Muscle layer of duodenum (tissue), 2 donors: ENCODE data around the gene ZNF546.
A peak's percentile ranks its signal among the peaks of the same experiment; 100 is the strongest.
"Not testable (repeated sequence)": the region's sequence is repeated elsewhere in the genome, so short reads cannot be mapped to it uniquely, and the experiment has no call there.

Experiments used
- H3K27ac ChIP-seq: one replicate; pipeline ENCODE4 v1.7.0; 2013; ENCODE audit warnings: mild to moderate bottlenecking, low read length
- H3K27me3 ChIP-seq: one replicate; pipeline ENCODE4 v1.7.0; 2013; ENCODE audit warnings: low read depth, mild to moderate bottlenecking, control low read depth, low read length
- H3K36me3 ChIP-seq, 2 donors: one replicate each; pipeline ENCODE4 v1.7.0; 2013; ENCODE audit warnings: low read length in 2 of 2, control low read depth in 1 of 2, mild to moderate bottlenecking in 1 of 2; ENCODE audit not compliant: insufficient read depth in 2 of 2, control insufficient read depth in 1 of 2
- H3K4me1 ChIP-seq, 2 donors: one replicate each; pipeline ENCODE4 v1.7.0; 2013; ENCODE audit warnings: low read length in 2 of 2, mild to moderate bottlenecking in 2 of 2, control low read depth in 1 of 2, moderate library complexity in 1 of 2; ENCODE audit not compliant: insufficient read depth in 2 of 2, control insufficient read depth in 1 of 2
- H3K4me3 ChIP-seq, 2 donors: one replicate each; pipeline ENCODE4 v1.7.0; 2013; ENCODE audit warnings: low read length in 2 of 2, low read depth in 1 of 2, mild to moderate bottlenecking in 1 of 2
- H3K9me3 ChIP-seq, 2 donors: one replicate each; pipeline ENCODE4 v1.7.0; 2013; ENCODE audit warnings: low read length in 2 of 2, control low read depth in 1 of 2, mild to moderate bottlenecking in 1 of 2; ENCODE audit not compliant: control insufficient read depth in 1 of 2
- donor health status: healthy.

The ZNF546 gene

GRCh38 chr19:39996811-39997637 is at the start of gene ZNF546:
Gene ZNF546 (plus strand): TSS chr19:39997060. CDS start chr19:39998327, 1,267 bp downstream.
- Histone ChIP-seq H3K4me3 (peak within 1 kb of the TSS; percentile 83 to 95), H3K9me3 (no peaks in the 10 kb centered on the region), H3K27ac (peak within 1 kb of the TSS; percentile 93), H3K36me3 (peaks cover 0 to 3% of the 10 kb centered on the region in 2 donors), H3K27me3 (no peaks in the 10 kb centered on the region), H3K4me1 (peaks cover 0 to 4% of the 10 kb centered on the region in 2 donors)

- Histone ChIP-seq H3K36me3 (no peaks in the 10 kb centered on the region), H3K27ac (no peak overlapping the region), H3K9me3 (no peaks in the 10 kb centered on the region), H3K4me1 (no peaks in the 10 kb centered on the region), H3K4me3 (no peak overlapping the region), H3K27me3 (no peaks in the 10 kb centered on the region)
These were observed 47.7 kb upstream of the ZNF546 start for GRCh38 chr19:39949026-39949747.

GRCh38 chr19:39951065-39951650 is 45.7 kb upstream of the ZNF546 start:
- no peaks in the 10 kb centered on the region for H3K9me3 ChIP-seq
- H3K27ac ChIP-seq: no peak overlapping the region
- H3K27me3 ChIP-seq: no peaks in the 10 kb centered on the region
- H3K4me3 ChIP-seq: no peak overlapping the region
- no peaks in the 10 kb centered on the region for H3K4me1 ChIP-seq
- no peaks in the 10 kb centered on the region for H3K36me3 ChIP-seq

- Histone ChIP-seq H3K27ac (no peak overlapping the region), H3K4me3 (no peak overlapping the region), H3K4me1 (no peaks in the 10 kb centered on the region), H3K9me3 (no peaks in the 10 kb centered on the region), H3K36me3 (no peaks in the 10 kb centered on the region), H3K27me3 (no peaks in the 10 kb centered on the region)
These were observed 45.2 kb upstream of the ZNF546 start for GRCh38 chr19:39951686-39952085.

- Histone ChIP-seq H3K27me3 (no peaks in the 10 kb centered on the region), H3K36me3 (no peaks in the 10 kb centered on the region), H3K27ac (no peak overlapping the region), H3K4me1 (no peaks in the 10 kb centered on the region), H3K9me3 (no peaks in the 10 kb centered on the region), H3K4me3 (no peak overlapping the region)
These were observed 42.9 kb upstream of the ZNF546 start for GRCh38 chr19:39953915-39954314.

GRCh38 chr19:39957886-39958285 is 39.0 kb upstream of the ZNF546 start:
- not testable (repeated sequence) for H3K9me3 ChIP-seq, H3K4me3 ChIP-seq, H3K27ac ChIP-seq, H3K36me3 ChIP-seq, H3K27me3 ChIP-seq, H3K4me1 ChIP-seq

GRCh38 chr19:39958942-39959341 is 37.9 kb upstream of the ZNF546 start:
- H3K27ac ChIP-seq, H3K4me3 ChIP-seq, H3K9me3 ChIP-seq, H3K4me1 ChIP-seq, H3K27me3 ChIP-seq, H3K36me3 ChIP-seq: not testable (repeated sequence)

GRCh38 chr19:39959407-39959806 is 37.5 kb upstream of the ZNF546 start:
- not testable (repeated sequence) for H3K4me3 ChIP-seq, H3K27me3 ChIP-seq, H3K4me1 ChIP-seq, H3K27ac ChIP-seq, H3K9me3 ChIP-seq, H3K36me3 ChIP-seq

- H3K27me3 ChIP-seq: no peaks in the 10 kb centered on the region
These were observed 33.0 kb upstream of the ZNF546 start for GRCh38 chr19:39963898-39964297.

GRCh38 chr19:39966617-39967016 is 30.2 kb upstream of the ZNF546 start:
- Histone ChIP-seq H3K9me3 (no peaks in the 10 kb centered on the region), H3K27me3 (no peaks in the 10 kb centered on the region), H3K27ac (no peak overlapping the region), H3K36me3 (no peaks in the 10 kb centered on the region), H3K4me1 (peaks cover under 1 to 2% of the 10 kb centered on the region in 2 donors), H3K4me3 (no peak overlapping the region)

More at GRCh38 chr19:39963898-39964297, 33.0 kb upstream of the ZNF546 start:
- Histone ChIP-seq H3K36me3 (no peaks in the 10 kb centered on the region), H3K4me3 (no peak overlapping the region), H3K27ac (no peak overlapping the region), H3K9me3 (no peaks in the 10 kb centered on the region), H3K4me1 (no peaks in the 10 kb centered on the region)

GRCh38 chr19:39967561-39967960 is 29.3 kb upstream of the ZNF546 start:
- Histone ChIP-seq H3K4me3 (no peak overlapping the region), H3K36me3 (peaks cover 0 to 3% of the 10 kb centered on the region in 2 donors), H3K4me1 (peaks cover 7 to 10% of the 10 kb centered on the region in 2 donors), H3K27ac (no peak overlapping the region), H3K9me3 (no peaks in the 10 kb centered on the region), H3K27me3 (no peaks in the 10 kb centered on the region)
